AG09309 (cell line): Measurements from ENCODE around the gene GPR17.

Source experiments
- DNase-seq: peaks from one replicate; pipeline ENCODE4 v3.0.0-alpha.2; 2010; ENCODE audit warnings: low read depth
- H3K4me3 ChIP-seq: 2 replicates; pipeline ENCODE4 v1.5.1; 2011; ENCODE audit warnings: mild to moderate bottlenecking, low read depth, low read length, moderate library complexity; ENCODE audit not compliant: control insufficient read depth
- CTCF ChIP-seq: IDR thresholded peaks from 2 replicates; pipeline ENCODE4 v1.5.1; 2011; ENCODE audit warnings: mild to moderate bottlenecking, low read depth, low read length, inconsistent platforms; ENCODE audit not compliant: insufficient read depth, control insufficient read depth; ENCODE audit errors: missing control alignments

Gene GPR17, protein sequence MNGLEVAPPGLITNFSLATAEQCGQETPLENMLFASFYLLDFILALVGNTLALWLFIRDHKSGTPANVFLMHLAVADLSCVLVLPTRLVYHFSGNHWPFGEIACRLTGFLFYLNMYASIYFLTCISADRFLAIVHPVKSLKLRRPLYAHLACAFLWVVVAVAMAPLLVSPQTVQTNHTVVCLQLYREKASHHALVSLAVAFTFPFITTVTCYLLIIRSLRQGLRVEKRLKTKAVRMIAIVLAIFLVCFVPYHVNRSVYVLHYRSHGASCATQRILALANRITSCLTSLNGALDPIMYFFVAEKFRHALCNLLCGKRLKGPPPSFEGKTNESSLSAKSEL

GRCh38 chr2:127645395-127646291 lies at the start of gene GPR17:
TSS of gene GPR17 (plus strand) at chr2:127646153. CDS start at chr2:127650736, 4,583 bp downstream.
- H3K4me3 ChIP-seq = no peak within 1 kb of the TSS
- TF ChIP-seq CTCF = no peak
- no peak for DNase-seq

DNA sequence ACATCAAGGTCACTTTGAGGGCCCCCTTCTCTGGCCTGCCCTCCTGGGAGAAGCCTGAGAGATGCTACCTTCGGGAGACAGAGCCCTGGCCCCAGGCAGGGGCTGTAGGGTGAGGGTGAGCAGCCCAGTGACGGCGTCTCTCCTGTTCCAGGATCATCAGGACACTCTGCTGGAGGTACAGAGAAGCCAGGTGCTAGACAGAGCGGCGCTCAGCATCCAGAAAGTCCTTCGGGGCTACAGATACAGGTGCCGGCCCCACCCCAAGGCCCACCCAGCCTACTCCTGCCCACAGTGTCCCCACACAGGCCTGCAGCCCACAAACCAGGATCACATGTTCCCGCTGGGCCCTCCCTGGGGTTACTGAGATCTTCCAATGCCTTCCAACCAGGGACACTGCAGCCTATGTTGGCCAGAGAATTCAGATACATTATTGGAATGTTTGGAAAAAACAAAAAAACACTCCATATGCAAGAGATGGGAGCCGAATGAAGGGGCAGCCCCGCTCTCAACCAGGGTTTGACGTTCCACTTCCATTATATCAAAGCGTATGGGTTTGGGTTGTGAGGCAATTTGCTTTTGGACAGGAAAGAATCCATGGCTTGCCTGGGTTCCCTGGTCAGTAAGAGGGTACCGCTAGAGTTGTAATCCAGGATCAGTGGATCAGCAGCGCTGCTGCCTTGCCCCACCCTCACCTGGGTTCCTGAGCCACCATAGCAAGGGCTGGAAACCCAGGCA lies 49.5 kb upstream of the GPR17 start:
- no peak for TF ChIP-seq CTCF
- no peak for DNase-seq
- no peak overlapping the region for H3K4me3 ChIP-seq

- TF ChIP-seq CTCF = no peak
- no peak for DNase-seq
- H3K4me3 ChIP-seq = no peak overlapping the region
Measured at GRCh38 chr2:127597046-127597983, 48.6 kb upstream of the GPR17 start.

DNA sequence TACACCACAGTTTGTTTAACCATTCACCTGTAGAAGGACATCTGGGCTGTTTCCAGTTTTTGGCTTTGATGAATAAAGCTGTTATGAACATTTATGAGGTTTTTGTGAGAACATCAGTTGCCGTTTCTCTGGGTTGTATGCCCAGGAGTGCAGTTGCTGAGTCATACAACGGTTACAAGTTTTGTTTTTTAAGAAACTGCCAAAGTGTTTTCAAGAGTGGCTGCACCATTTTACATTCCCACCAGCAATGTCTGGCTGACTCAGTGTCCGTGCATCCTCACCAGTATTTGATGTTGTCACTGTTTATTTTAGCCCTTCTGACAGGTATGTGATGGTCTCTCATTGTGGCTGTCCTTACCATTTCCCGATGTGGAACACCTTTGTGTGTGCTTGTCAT lies 48.0 kb upstream of the GPR17 start:
- H3K4me3 ChIP-seq = no peak overlapping the region
- DNase-seq = no peak
- TF ChIP-seq CTCF = no peak

- H3K4me3 ChIP-seq = no peak overlapping the region
- DNase-seq = no peak
Measured at GRCh38 chr2:127598711-127599110, 47.2 kb upstream of the GPR17 start.

More at GRCh38 chr2:127598711-127599110, 47.2 kb upstream of the GPR17 start:
- no peak for TF ChIP-seq CTCF
